K562 (cell line): ENCODE measurements around the gene TPCN1. TPM values are rescaled to one million over a fixed set of nuclear protein-coding genes. Genes with fewer than 3 reads are reported as not detected.

Source experiments
- DIDO1 ChIP-seq: fragments of 450-650 bp; IDR thresholded peaks from 2 replicates; pipeline ENCODE4 v1.6.1; 2016; ENCODE audit warnings: low read depth, missing biosample characterization, missing genetic modification characterization
- ERF ChIP-seq: fragments of 450-650 bp; formaldehyde crosslinking; IDR thresholded peaks from 2 replicates; pipeline ENCODE4 v1.4.0; 2020; ENCODE audit warnings: mild to moderate bottlenecking, mixed read lengths
- ESRRA ChIP-seq: fragments of 450-650 bp; IDR thresholded peaks from 2 replicates; pipeline ENCODE4 v1.6.1; 2014; ENCODE audit warnings: low read depth, mild to moderate bottlenecking, moderate library complexity, borderline replicate concordance
- ETV5 ChIP-seq: sonication (generic); formaldehyde crosslinking; IDR thresholded peaks from 2 replicates; pipeline ENCODE4 v1.4.0; 2020; ENCODE audit warnings: low read depth, mild to moderate bottlenecking, missing genetic modification reagents
- LCOR ChIP-seq: sonication (generic); formaldehyde crosslinking; IDR thresholded peaks from 2 replicates; pipeline ENCODE4 v1.8.0; 2022; ENCODE audit warnings: mild to moderate bottlenecking, missing genetic modification reagents
- MAZ ChIP-seq, 2 experiments: fragments of 450-650 bp in 1 of 2; sonication (generic) in 1 of 2; formaldehyde crosslinking; IDR thresholded peaks in 1 of 2; conservative IDR thresholded peaks in 1 of 2; 2 replicates each; pipeline versions ENCODE4 v1.4.0 to v1.5.0; 2020; ENCODE audit warnings: mild to moderate bottlenecking in 1 of 2, missing genetic modification reagents in 1 of 2
- NCOA2 ChIP-seq, 2 experiments: fragments of 450-650 bp; IDR thresholded peaks; 2 replicates each; pipeline ENCODE4 v1.6.1; 2018; ENCODE audit warnings: mild to moderate bottlenecking in 2 of 2, moderate library complexity in 1 of 2; ENCODE audit not compliant: partially characterized antibody in 2 of 2
- NCOA4 ChIP-seq: fragments of 450-650 bp; IDR thresholded peaks from 2 replicates; pipeline ENCODE4 v1.6.1; 2018; ENCODE audit warnings: mild to moderate bottlenecking; ENCODE audit not compliant: partially characterized antibody
- NFXL1 ChIP-seq: fragments of 450-650 bp; formaldehyde crosslinking; IDR thresholded peaks from 2 replicates; pipeline ENCODE4 v1.4.0; 2021; ENCODE audit warnings: mild to moderate bottlenecking
- PML ChIP-seq: IDR thresholded peaks from 2 replicates; pipeline ENCODE4 v1.6.1; 2012; ENCODE audit warnings: low read length, inconsistent platforms
- POU5F1 ChIP-seq: fragments of 150-350 bp; IDR thresholded peaks from 2 replicates; pipeline ENCODE4 v1.6.1; 2014; ENCODE audit warnings: borderline replicate concordance, low read length, low read depth, mild to moderate bottlenecking; ENCODE audit not compliant: partially characterized antibody
- RBM25 ChIP-seq: fragments of 200-400 bp; formaldehyde crosslinking; IDR thresholded peaks from 2 replicates; pipeline ENCODE4 v1.6.1; 2018; ENCODE audit warnings: low read length, low read depth, moderate library complexity; ENCODE audit not compliant: severe bottlenecking
- RBM39 ChIP-seq: fragments of 200-400 bp; formaldehyde crosslinking; optimal IDR thresholded peaks from 2 replicates; pipeline ENCODE3; 2018; ENCODE audit warnings: low read depth, low read length
- RCOR1 ChIP-seq, 2 experiments: IDR thresholded peaks; 2 replicates each; pipeline ENCODE4 v1.6.1; 2012; ENCODE audit warnings: low read depth in 2 of 2, low read length in 2 of 2, borderline replicate concordance in 1 of 2, improper control_type of control experiment in 1 of 2
- SRSF7 ChIP-seq: fragments of 200-400 bp; formaldehyde crosslinking; optimal IDR thresholded peaks from 2 replicates; pipeline ENCODE3; 2017; ENCODE audit warnings: mild to moderate bottlenecking, low read depth, low read length
- TBL1XR1 ChIP-seq, 2 experiments: IDR thresholded peaks; 2 replicates each; pipeline ENCODE4 v1.6.1; 2012; ENCODE audit warnings: improper control_type of control experiment in 2 of 2, low read length in 2 of 2, mild to moderate bottlenecking in 1 of 2
- ZNF507 ChIP-seq: conservative IDR thresholded peaks from 2 replicates; pipeline ENCODE4 v1.6.1; 2017; ENCODE audit warnings: missing genetic modification characterization, missing compliant biosample characterization
- ZNF717 ChIP-seq: fragments of 250-450 bp; sonication (Bioruptor Pico); IDR thresholded peaks from 2 replicates; pipeline ENCODE4 v1.5.0; 2021
- polyA plus RNA-seq, 8 experiments: library from polyadenylated mRNA; depleted of rRNA in 4 of 8; stranded (reverse) in 5 of 8; unstranded in 3 of 8; fragments of >200 nt; fragmentation: Nextera tagmentation in 2 of 8; fragmentation: Illumina TruSeq in 1 of 8; extraction: Ambion mirVana in 2 of 8; extraction: Trizol in 1 of 8; gene quantifications; 2 replicates each; pipeline versions ENCODE4 v1.2.1 to v1.2.3, GENCODE V29; 2011 to 2014; ENCODE audit warnings: inconsistent platforms in 1 of 8, missing spikeins in 1 of 8
- total RNA-seq, 7 experiments: library from RNA; depleted of rRNA in 6 of 7; stranded (reverse); fragments of >200 nt in 6 of 7; fragmentation: Illumina TruSeq in 2 of 7; extraction: Trizol in 2 of 7; gene quantifications; 2 replicates each; pipeline versions ENCODE4 v1.2.1 to v1.2.3, GENCODE V29; 2011 to 2021; ENCODE audit warnings: low replicate concordance in 1 of 7
- TF ChIP-seq, protein P1 (sequence below), 2 experiments: fragments of 450-650 bp in 1 of 2; sonication (generic) in 1 of 2; formaldehyde crosslinking; conservative IDR thresholded peaks; 2 replicates each; pipeline versions ENCODE4 v1.4.0 to v1.8.1; 2020 to 2022; ENCODE audit warnings: mild to moderate bottlenecking in 1 of 2, missing genetic modification reagents in 1 of 2
- TF ChIP-seq, protein P2 (sequence below), 2 experiments: fragments of 450-650 bp; conservative IDR thresholded peaks; 2 replicates each; pipeline ENCODE4 v1.6.1; 2017; ENCODE audit warnings: mild to moderate bottlenecking in 2 of 2, moderate library complexity in 2 of 2
- TF ChIP-seq, protein P3 (sequence below): IDR thresholded peaks from 2 replicates; pipeline ENCODE4 v1.6.1; 2014; ENCODE audit warnings: antibody characterized with exemption
- TF ChIP-seq, protein P4 (sequence below): fragments of 450-650 bp; formaldehyde crosslinking; IDR thresholded peaks from 2 replicates; pipeline ENCODE4 v1.4.0; 2020; ENCODE audit warnings: mild to moderate bottlenecking, moderate library complexity
- TF ChIP-seq, protein P5 (sequence below), 2 experiments: IDR thresholded peaks; 2 replicates each; pipeline ENCODE4 v1.6.1; 2011; ENCODE audit warnings: borderline replicate concordance in 1 of 2, control low read depth in 1 of 2, low read depth in 1 of 2, low read length in 1 of 2, mild to moderate bottlenecking in 1 of 2, mixed read lengths in 1 of 2, moderate library complexity in 1 of 2; ENCODE audit not compliant: insufficient read depth in 1 of 2, insufficient read length in 1 of 2, poor library complexity in 1 of 2, severe bottlenecking in 1 of 2; ENCODE audit errors: extremely low read depth in 1 of 2

TPCN1 gene
- total and polyA plus RNA-seq, 9 of the 15 experiments (the other 6 are each of a cell fraction or from before 2014, with no cell fraction given), result 0.80 to 23.8 (median 7.4) TPM

DNA sequence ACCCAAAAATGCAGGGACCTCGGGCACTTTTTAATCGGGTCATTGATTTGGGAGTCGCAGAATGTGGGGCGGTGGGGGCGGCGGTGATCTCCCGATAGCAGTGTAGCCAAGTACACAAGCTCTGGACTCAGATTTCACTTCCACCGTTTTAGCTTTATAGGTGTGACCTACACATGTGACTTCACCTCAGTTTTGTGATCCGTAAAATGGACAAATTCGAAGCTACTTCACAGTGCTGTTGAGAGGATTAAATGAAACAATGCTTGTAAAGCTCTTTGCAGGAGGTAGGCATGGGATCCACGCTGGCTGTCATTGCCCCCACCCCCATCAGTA is 35.3 kb upstream of the TPCN1 start (continued):
- TF ChIP-seq, protein P1, sequence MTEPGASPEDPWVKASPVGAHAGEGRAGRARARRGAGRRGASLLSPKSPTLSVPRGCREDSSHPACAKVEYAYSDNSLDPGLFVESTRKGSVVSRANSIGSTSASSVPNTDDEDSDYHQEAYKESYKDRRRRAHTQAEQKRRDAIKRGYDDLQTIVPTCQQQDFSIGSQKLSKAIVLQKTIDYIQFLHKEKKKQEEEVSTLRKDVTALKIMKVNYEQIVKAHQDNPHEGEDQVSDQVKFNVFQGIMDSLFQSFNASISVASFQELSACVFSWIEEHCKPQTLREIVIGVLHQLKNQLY (CRISPR knock-in tag; conservative IDR thresholded peaks at IDR 0.05), result no peak
- TF ChIP-seq, protein P2, sequence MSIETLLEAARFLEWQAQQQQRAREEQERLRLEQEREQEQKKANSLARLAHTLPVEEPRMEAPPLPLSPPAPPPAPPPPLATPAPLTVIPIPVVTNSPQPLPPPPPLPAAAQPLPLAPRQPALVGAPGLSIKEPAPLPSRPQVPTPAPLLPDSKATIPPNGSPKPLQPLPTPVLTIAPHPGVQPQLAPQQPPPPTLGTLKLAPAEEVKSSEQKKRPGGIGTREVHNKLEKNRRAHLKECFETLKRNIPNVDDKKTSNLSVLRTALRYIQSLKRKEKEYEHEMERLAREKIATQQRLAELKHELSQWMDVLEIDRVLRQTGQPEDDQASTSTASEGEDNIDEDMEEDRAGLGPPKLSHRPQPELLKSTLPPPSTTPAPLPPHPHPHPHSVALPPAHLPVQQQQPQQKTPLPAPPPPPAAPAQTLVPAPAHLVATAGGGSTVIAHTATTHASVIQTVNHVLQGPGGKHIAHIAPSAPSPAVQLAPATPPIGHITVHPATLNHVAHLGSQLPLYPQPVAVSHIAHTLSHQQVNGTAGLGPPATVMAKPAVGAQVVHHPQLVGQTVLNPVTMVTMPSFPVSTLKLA (conservative IDR thresholded peaks at IDR 0.05), result no peak
- TF ChIP-seq, protein P3, sequence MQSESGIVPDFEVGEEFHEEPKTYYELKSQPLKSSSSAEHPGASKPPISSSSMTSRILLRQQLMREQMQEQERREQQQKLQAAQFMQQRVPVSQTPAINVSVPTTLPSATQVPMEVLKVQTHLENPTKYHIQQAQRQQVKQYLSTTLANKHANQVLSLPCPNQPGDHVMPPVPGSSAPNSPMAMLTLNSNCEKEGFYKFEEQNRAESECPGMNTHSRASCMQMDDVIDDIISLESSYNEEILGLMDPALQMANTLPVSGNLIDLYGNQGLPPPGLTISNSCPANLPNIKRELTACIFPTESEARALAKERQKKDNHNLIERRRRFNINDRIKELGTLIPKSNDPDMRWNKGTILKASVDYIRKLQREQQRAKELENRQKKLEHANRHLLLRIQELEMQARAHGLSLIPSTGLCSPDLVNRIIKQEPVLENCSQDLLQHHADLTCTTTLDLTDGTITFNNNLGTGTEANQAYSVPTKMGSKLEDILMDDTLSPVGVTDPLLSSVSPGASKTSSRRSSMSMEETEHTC, result no peak
- no peak for TF ChIP-seq DIDO1
- TF ChIP-seq NFXL1, result no peak
- TF ChIP-seq ERF (CRISPR knock-in tag), result no peak
- peak; percentile 99 for TF ChIP-seq RBM25
- no peak for TF ChIP-seq RBM39
- TF ChIP-seq ZNF507 (tag), result no peak
- TF ChIP-seq, protein P4, sequence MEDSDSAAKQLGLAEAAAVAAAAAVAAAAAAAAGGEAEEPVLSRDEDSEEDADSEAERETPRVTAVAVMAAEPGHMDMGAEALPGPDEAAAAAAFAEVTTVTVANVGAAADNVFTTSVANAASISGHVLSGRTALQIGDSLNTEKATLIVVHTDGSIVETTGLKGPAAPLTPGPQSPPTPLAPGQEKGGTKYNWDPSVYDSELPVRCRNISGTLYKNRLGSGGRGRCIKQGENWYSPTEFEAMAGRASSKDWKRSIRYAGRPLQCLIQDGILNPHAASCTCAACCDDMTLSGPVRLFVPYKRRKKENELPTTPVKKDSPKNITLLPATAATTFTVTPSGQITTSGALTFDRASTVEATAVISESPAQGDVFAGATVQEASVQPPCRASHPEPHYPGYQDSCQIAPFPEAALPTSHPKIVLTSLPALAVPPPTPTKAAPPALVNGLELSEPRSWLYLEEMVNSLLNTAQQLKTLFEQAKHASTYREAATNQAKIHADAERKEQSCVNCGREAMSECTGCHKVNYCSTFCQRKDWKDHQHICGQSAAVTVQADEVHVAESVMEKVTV, result no peak
- no peak for TF ChIP-seq TBL1XR1 (IDR thresholded peaks at IDR 0.05; ENCODE audit: low read length in 2 of 2)
- TF ChIP-seq ESRRA, result peak; percentile 99
- TF ChIP-seq NCOA2 (IDR thresholded peaks at IDR 0.05; ENCODE audit: partially characterized antibody in 2 of 2), result no peak
- TF ChIP-seq RCOR1 (IDR thresholded peaks at IDR 0.05; ENCODE audit: borderline replicate concordance in 1 of 2, low read depth in 2 of 2, low read length in 2 of 2), result peak; percentile 62 to 88; a peak in 3 of 4 replicates
- TF ChIP-seq NCOA4, result no peak
- TF ChIP-seq PML, result no peak
- no peak for TF ChIP-seq LCOR (CRISPR knock-in tag)
- TF ChIP-seq, protein P5, sequence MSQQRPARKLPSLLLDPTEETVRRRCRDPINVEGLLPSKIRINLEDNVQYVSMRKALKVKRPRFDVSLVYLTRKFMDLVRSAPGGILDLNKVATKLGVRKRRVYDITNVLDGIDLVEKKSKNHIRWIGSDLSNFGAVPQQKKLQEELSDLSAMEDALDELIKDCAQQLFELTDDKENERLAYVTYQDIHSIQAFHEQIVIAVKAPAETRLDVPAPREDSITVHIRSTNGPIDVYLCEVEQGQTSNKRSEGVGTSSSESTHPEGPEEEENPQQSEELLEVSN (IDR thresholded peaks at IDR 0.05; ENCODE audit: borderline replicate concordance in 1 of 2, extremely low read depth in 1 of 2, insufficient read depth in 1 of 2, insufficient read length in 1 of 2, low read depth in 1 of 2, low read length in 1 of 2, poor library complexity in 1 of 2, severe bottlenecking in 1 of 2), result peak in 1 of 2 experiments; percentile 17
- TF ChIP-seq ETV5, result no peak
- TF ChIP-seq ZNF717, result no peak
- no peak for TF ChIP-seq MAZ (CRISPR knock-in tag; conservative IDR thresholded peaks at IDR 0.05 in 1 of 2, IDR thresholded peaks at IDR 0.05 in 1 of 2)
- TF ChIP-seq SRSF7, result no peak
- no peak for TF ChIP-seq POU5F1
